Measurements from ENCODE around the gene GATAD2A.
"Not testable (repeated sequence)": the region's sequence is repeated elsewhere in the genome, so short reads cannot be mapped to it uniquely, and the experiment has no call there.

GATAD2A gene, protein sequence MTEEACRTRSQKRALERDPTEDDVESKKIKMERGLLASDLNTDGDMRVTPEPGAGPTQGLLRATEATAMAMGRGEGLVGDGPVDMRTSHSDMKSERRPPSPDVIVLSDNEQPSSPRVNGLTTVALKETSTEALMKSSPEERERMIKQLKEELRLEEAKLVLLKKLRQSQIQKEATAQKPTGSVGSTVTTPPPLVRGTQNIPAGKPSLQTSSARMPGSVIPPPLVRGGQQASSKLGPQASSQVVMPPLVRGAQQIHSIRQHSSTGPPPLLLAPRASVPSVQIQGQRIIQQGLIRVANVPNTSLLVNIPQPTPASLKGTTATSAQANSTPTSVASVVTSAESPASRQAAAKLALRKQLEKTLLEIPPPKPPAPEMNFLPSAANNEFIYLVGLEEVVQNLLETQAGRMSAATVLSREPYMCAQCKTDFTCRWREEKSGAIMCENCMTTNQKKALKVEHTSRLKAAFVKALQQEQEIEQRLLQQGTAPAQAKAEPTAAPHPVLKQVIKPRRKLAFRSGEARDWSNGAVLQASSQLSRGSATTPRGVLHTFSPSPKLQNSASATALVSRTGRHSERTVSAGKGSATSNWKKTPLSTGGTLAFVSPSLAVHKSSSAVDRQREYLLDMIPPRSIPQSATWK

DNA sequence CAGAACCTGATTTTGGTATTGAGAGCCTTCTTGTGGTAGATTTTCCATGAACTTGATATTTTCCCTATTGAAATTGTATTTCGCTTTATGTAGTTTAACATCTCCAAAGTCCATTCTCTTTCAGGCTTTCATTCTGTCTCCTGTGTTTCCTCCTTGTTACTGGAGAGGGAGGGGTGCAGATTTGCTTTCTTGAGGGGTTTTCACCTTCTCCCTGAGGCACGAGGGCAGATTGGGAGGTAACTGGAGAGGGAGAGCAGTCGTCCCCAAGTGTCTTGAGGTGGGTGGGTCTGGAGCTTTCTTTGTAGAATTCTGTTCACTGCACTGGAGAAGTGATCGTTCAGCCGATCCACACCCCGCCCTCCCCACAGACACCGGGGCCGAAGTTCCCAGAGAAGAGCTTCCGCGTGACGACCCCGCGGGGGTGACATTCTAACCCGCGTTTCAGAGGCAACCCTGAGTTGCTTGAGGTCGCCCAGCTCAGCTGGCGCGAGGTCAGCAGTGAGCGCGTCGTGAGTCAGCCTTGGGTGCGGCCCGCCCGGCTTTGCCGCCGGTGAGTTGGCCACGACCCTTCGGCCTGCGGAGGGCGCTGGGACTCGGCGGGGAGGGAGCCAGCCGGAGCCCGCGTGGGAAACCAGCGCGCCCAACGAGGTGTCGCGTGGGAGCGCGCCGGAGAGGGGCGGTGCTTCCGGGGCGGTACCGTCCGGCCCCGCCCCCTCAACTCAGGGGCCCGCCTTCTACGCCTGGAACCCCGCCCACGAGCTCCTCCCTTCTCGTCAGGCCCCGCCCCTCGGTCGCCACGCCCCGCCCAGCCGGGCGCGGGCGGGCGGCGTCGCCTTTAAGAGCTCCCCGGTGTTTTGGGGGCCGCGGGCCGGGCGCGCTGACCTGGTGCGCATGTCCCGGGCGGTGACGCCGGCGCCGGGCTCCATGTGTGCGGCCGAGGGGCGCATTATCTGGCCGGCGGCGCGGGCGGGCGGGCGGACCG lies at the start of gene GATAD2A:
GATAD2A (plus strand) TSS at position 797 of the 982 bp plus-strand sequence. CDS start 59,671 bp downstream, outside the sequence.
- DNase-seq (ENCODE audit: low spot score) = peak; percentile 95

DNA sequence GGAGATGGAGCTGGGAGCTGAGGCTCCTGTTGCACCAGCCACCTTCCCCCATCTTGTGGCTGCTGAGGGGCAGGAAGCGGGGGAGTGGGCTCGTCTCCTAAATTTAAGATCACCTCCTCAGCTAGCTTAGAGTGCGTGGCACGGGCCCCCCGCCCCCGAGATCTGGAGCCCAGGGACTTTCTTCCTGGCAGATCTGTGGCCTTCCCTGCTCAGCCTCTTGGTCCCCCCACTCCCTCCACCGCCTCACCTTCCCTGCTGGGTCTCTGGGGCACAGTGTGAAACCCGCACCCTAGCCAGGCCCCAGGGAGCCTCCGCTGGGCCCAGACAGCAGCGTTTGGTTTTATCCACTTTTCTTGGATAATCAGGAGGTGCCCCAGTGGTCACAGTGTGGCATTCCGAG lies 49.0 kb upstream of the GATAD2A start:
- no peak for DNase-seq (ENCODE audit: low spot score)

DNA sequence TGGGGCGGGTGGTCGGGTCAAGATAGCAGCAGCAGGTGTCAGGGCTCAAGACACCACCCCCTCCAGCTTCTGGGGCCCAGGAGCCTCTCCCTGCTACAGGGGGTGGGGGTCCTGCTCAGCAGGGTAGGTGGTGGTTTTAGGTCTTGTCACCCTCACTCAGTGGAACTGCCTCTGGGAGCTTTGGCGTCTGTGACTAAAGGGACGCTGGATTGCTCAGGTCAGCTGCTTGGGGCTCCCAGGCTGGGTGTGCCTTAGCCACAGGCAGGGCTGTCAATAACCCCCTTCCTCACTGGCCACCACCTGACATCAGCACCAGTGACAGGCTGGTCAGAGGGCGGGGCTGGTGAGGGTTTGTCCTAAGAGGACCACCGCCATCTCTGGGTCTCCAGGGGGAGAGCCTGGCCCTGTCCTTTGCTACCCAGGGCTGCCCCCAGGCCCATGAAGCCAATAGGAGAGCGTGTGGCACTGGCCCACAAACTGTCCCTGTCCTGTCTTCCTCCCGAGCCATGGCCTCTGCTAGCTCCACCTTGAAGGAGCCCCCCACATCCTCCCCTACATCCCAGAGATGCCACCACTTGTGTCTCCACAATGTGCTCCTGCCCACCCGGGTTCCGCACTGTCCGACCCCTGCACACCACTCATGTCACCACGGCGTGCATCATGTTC lies 48.4 kb upstream of the GATAD2A start:
- no peak for DNase-seq (ENCODE audit: low spot score)

GRCh38 chr19:19361075-19361594 lies 44.3 kb upstream of the GATAD2A start:
- DNase-seq (ENCODE audit: low spot score) = peak; percentile 89

- DNase-seq (ENCODE audit: low spot score) = no peak
These were observed 43.4 kb upstream of the GATAD2A start for GRCh38 chr19:19362075-19362474.

- peak; percentile 78 for DNase-seq (ENCODE audit: low spot score)
These were observed 38.8 kb upstream of the GATAD2A start for GRCh38 chr19:19366434-19367396.

DNA sequence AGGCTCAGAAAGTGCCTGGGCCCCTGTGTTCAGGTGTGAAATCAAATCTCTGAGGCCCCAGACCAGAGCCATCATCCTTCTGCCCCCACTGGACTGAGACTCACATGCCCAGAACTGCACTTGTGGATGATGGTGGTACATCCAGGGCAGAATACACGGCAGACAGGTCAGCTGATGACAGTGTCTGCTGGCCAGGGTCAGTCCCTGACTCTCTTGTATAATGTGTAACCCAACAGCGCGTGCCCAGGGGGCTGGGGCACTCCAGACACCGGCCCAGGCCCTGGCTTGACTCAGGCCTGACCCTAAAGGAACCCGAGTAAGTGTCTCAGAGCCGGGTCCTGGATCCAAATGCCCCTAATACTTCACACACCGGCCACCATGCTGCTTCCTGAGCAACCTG lies 37.4 kb upstream of the GATAD2A start:
- no peak for DNase-seq (ENCODE audit: low spot score)

DNA sequence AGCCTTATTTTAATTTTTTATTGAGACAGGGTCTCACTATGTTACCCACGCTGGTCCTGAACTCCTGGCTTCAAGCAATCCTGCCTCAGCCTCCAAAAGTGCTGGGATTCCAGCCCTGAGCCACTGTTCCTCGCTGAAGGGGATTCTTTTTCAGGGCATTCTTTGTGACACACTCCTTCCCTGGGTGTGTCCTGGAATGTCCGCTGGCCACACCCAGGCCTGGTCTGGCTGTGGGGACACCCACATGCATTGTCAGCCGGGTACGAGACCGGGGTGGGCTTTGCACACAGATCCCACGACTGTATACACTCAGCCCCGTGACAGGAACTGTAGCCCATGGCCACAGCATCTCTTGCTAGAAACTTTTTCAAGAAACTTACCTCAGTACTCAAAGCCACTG lies 34.4 kb upstream of the GATAD2A start:
- peak; percentile 52 for DNase-seq (ENCODE audit: low spot score)

GRCh38 chr19:19372656-19373416 lies 32.6 kb upstream of the GATAD2A start:
- DNase-seq (ENCODE audit: low spot score) = peak; percentile 62

DNA sequence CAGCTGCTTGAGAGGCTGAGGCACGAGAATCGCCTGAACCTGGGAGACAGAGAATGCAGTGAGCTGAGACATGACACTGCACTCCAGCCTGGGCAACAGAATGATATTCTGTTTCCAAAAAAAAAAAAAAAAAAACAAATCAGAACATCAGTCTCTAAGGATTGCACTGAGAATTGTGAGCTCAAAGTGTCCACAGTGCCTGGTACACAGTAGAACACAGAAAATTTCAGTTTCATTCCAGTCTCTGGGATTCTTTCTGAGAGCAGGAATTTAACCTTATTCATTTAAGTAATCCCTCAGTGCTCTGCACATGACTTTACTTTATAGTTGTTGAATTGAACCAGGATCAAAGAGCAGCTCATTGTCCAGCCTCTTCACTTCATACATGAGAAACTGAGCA lies 25.9 kb upstream of the GATAD2A start:
- DNase-seq (ENCODE audit: low spot score) = no peak

GRCh38 chr19:19380316-19380715 lies 25.2 kb upstream of the GATAD2A start:
- DNase-seq (ENCODE audit: low spot score) = not testable (repeated sequence)

GRCh38 chr19:19381007-19381926 lies 24.2 kb upstream of the GATAD2A start:
- no peak for DNase-seq (ENCODE audit: low spot score)

GRCh38 chr19:19382118-19382517 lies 23.4 kb upstream of the GATAD2A start:
- no peak for DNase-seq (ENCODE audit: low spot score)

- no peak for DNase-seq (ENCODE audit: low spot score)
These were observed 21.0 kb upstream of the GATAD2A start for GRCh38 chr19:19384486-19384885.

- DNase-seq (ENCODE audit: low spot score) = peak; percentile 97
These were observed 20.2 kb upstream of the GATAD2A start for GRCh38 chr19:19385131-19385895.

- DNase-seq (ENCODE audit: low spot score) = no peak
These were observed 19.3 kb upstream of the GATAD2A start for GRCh38 chr19:19385896-19386869.

Measured in AG20443 (cell line).